HG03378 (cell line): Measurements from ENCODE around the gene F3.

Source experiments
- ATAC-seq: cut with Tn5 transposase; IDR thresholded peaks from one replicate; pipeline ENCODE4 v1.9.1; 2021; ENCODE audit warnings: mild to moderate bottlenecking, moderate library complexity; ENCODE audit not compliant: unreplicated experiment

F3 gene

GRCh38 chr1:94553323-94553730, 11.8 kb upstream of the F3 start:
- ATAC-seq: no peak

- ATAC-seq: no peak
Measured at GRCh38 chr1:94552071-94552586, 10.6 kb upstream of the F3 start.

- no peak for ATAC-seq
Measured at GRCh38 chr1:94551449-94551848, 9.9 kb upstream of the F3 start.

- no peak for ATAC-seq
Measured at GRCh38 chr1:94550800-94551241, 9.3 kb upstream of the F3 start.

- ATAC-seq: no peak
Measured at GRCh38 chr1:94550396-94550795, 8.8 kb upstream of the F3 start.

GRCh38 chr1:94549706-94550105, 8.1 kb upstream of the F3 start:
- ATAC-seq: no peak

DNA sequence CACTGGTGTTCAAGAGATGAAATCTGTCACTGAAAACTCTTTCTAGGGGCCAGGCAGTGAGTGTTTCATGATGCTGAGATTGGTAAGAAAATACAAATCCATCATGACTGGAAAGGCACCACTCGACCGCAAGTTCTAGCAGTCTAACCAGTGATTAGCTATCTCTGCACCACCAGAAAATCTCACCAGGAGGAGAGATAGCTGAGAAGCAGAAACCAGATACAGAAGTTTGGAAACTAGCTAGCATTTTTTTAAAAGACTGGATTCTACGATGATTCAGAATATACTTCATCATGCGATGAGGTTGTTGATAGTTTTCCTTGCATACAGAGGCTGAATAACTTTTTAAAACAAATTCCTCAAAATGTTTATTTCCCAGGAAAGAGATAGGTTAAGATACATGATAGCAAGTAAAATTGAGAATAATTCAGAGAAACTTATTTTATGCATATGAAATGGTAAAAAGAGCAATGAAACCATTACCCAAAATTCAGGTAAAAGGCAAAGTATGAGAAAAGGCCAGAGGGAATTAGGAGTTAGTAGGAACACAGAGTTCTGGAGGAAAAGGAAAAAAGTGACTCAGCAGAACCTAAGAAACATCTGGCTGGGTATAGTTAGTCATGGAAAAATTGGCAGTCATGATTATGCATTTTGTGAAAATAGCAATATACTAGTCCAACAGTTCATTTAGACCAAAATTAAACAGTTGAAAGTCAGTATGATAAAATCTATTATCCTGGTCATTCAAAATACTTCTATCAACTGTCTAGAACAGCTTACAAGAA, 3.3 kb upstream of the F3 start:
- no peak for ATAC-seq

DNA sequence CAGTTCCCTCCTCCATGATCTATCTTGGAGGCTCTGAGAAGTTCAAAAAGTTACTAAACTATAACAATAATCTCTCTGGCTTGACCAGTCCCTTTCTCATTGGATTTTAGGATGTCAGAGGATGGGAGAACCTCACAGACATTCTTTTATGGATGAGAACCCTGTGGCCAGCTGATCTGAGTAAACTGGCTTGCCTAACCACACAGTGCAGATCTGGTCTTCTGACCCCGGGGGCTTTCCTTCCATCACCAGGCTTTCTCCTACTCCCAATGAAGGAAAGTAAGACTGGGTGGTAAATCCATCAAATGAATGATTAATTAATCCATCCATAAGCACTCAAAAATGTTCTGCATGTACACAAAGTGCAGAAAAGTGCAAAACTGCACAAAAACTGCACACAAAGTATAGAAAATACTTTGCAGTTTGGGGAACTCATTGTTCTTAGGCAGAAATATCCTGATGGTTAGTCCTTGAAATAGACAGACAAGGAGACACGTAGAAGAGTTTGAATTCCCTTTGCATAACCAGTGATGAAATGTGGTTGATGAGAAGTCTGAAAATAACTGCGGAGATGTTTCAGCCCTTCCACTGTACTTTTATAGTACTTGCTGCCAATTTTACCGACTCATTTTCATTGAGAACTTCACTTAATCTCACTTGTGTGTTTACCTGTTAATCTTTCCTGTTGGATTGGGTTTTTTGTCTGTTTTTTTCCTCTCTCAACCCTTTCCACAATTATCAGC, 2.5 kb upstream of the F3 start:
- no peak for ATAC-seq

DNA sequence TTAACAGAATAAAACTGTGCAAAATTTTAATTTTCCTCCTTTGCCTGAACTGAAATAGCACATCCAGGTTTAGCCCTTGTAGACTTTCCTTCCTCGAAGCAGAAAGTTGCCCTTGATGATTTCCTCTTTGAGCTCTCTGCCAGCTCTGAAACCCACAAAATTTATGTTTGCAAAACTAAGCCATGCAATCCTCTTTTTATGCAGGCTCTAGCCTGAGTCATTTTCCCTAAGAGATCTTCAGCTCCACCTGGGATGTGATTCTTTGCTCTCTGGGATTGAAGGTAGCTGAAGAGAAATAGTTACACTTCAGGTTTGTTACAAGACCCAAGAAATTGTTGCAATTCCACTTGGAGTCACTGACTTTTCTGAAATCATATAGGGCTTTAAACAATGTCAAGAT, 1.4 kb upstream of the F3 start:
- ATAC-seq: no peak

DNA sequence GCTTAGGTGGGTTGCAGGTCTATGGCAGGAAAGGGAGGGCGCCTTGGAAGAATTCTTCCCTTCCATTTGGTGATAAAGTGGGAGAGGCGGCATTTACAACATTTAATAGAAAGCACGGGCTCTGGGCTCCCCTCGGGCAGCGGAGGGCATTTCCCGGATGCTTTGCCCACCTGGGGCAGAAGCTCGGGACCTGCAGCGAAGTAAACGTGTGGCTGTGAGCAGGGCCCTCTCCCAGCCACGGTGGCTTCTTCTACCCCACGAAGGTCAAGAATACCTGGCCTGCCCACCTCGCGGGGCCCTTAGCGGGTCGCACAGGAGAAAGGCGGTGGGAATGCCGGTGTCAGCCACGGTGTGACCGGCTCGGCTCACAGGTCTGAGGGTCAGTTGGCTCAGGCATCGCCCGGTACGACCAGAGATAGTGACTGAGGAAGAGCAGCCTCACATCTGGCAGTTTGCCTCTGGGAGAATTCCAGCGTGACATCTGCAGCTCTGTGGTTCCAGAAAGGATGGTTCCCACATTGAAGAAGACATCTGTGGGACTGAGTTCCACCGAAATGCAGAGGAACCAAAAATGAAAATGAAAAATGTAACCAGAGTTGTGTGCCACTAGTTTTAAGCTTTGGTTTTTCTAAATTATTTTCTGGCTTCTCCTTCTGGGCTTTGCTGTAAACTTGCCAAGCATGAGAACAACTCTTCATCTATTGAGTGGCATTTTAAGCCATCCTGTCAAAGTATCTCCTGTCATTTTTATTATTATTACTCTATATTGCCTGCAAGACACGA, 720 bp upstream of the F3 start:
- ATAC-seq: peak; percentile 16

GRCh38 chr1:94540440-94541245, 916 bp downstream of the F3 start:
- ATAC-seq: no peak

DNA sequence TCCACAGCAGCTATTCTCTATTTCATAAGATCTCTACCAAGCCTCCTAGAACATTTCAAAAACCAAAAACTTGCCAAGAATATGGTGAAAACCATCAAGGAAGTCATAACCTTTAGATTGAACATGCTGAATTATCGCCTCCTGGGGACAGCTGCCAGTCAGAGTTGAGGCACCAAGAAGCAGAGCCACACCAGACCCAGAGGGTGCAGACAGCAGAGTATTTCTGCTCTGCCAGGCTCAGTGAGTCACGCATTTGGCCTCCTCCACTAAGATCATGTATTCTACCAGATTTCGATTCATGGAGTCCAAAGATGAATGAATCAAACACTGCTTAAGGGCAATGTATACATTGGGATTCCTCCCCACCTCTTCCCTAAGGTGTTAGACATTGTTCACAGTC, 2.1 kb downstream of the F3 start:
- ATAC-seq: no peak

- ATAC-seq: no peak
Measured at GRCh38 chr1:94538243-94538827, 3.2 kb downstream of the F3 start.

DNA sequence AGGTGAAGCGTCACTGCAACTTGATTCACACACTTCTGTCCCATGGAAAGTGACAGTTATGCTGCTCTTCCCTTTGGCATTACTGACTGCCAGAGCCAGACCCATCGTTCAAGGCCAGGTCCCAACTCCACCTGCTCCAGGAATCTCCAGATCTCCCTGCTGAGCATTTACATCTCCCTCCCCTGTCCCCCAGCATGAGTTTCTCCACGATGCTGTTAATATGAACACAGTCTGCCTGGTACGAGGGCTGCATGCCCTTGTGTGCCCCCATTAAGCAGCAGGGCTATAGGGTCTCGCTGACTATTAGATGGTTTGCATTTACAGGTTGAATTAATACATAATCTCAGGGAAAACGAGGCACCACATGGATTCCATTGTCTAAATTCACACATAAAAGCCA, 4.3 kb downstream of the F3 start:
- no peak for ATAC-seq

- ATAC-seq: no peak
Measured at GRCh38 chr1:94535879-94536278, 5.7 kb downstream of the F3 start.

DNA sequence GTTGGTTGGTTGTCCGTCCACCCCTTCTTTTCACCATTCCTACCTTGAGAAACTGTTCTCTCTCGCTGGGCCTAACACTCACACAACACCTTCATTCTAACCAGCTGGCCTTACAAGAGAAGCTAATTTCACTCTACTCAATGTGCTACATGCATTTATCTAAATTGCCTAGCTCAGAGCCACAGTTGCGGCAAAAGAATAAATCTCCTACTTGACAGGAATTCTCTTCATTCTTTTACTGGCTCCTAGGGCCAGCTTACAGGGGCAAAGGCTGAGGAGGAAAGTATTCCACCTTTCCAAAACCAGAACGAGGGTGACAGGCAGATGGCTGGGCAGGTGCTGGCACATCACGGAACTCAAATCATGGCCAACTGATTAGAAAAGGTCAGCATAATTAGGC, 6.5 kb downstream of the F3 start:
- ATAC-seq: no peak

DNA sequence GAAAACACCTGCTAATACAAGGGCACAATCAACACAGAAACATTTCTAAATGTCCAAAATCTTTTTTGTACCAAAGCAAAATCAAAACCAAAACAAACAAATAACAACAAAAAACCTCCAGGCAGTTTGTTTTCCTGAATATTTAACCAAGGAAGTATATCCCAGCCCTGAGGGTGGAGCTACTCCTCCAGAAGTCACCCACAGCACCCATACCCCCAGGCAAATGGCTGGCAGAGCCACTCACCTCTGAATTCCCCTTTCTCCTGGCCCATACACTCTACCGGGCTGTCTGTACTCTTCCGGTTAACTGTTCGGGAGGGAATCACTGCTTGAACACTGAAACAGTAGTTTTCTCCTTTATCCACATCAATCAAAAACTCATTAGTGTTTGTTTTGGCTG, 9.5 kb downstream of the F3 start:
- no peak for ATAC-seq

DNA sequence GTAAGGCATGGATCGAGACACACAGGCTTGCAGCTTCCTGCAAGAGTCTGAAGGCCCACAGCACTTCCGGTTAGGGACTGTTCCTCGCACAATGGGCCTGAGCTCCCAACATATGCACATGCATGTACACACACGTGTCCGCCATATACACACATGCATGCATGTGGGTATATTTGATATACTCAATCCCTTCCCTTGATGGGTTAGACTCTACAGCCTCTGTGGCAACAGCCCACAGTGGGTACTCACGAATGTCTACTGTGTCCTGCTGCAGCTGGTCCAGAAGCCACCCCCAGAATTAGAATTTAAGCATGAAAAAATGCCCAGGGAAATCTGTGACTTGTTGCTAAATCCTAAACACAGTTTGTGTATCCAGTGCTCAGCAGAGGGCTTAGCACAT, 9.9 kb downstream of the F3 start:
- ATAC-seq: no peak

GRCh38 chr1:94530373-94530878, 11.1 kb downstream of the F3 start:
- no peak for ATAC-seq

DNA sequence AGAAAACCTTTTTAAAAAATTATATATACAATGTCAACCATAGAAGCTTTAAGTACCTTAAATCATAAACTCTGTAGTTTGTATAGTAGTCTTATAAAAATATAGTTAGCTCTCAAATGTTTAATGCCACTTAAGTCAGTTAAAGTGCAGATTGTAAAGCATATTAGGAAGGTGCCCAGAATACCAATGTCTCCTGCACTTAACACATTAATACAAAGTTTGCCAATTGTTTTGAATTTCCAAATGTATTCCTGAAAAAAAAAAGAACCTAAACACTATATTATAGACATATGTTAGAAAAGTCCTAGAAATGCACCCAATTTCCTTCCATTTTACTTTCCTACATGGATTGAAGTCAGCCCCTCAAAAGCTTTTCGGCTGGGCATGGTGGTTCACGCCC, 12.1 kb downstream of the F3 start:
- ATAC-seq: no peak
